Breast epithelium (tissue), 4 donors: ENCODE results near the gene HRC. TPM values are rescaled to one million over a fixed set of nuclear protein-coding genes. Genes with fewer than 3 reads are reported as not detected.
"Not testable (repeated sequence)": the region's sequence is repeated elsewhere in the genome, so short reads cannot be mapped to it uniquely, and the experiment has no call there.

ENCODE experiments used
- DNase-seq, 2 donors: peaks; one replicate each; pipeline ENCODE4 v3.0.0-alpha.2; 2019; ENCODE audit warnings: low spot score in 2 of 2
- H3K27ac ChIP-seq, 2 donors: fragments of 200-600 bp; sonication (generic) in 1 of 2; one replicate each; pipeline ENCODE4 v1.5.1; 2016 to 2019; ENCODE audit warnings: mild to moderate bottlenecking in 1 of 2
- H3K27me3 ChIP-seq, 2 donors: fragments of 200-600 bp; sonication (generic) in 1 of 2; one replicate each; pipeline versions ENCODE4 v1.5.1 to v1.6.0; 2017 to 2019; ENCODE audit warnings: control low read depth in 1 of 2, mild to moderate bottlenecking in 1 of 2
- H3K36me3 ChIP-seq: fragments of 200-600 bp; one replicate; pipeline ENCODE4 v1.5.1; 2019
- H3K4me1 ChIP-seq, 2 donors: fragments of 200-600 bp; sonication (generic); one replicate each; pipeline ENCODE4 v1.5.1; 2016 to 2019; ENCODE audit warnings: control low read depth in 1 of 2
- H3K4me3 ChIP-seq, 3 donors: fragments of 200-600 bp; sonication (generic); 1 replicate in 2 of 3; 2 replicates in 1 of 3; pipeline ENCODE4 v1.5.1; 2016 to 2019; ENCODE audit warnings: mild to moderate bottlenecking in 3 of 3, moderate library complexity in 2 of 3
- H3K9me3 ChIP-seq, 2 donors: fragments of 200-600 bp; sonication (generic) in 1 of 2; one replicate each; pipeline ENCODE4 v1.5.1; 2016 to 2019; ENCODE audit warnings: control low read depth in 1 of 2
- CTCF ChIP-seq, 3 donors: fragments of 450-650 bp; IDR thresholded peaks; one replicate each; pipeline ENCODE4 v1.5.1; 2016 to 2017; ENCODE audit warnings: antibody characterized with exemption in 3 of 3, mild to moderate bottlenecking in 3 of 3, moderate library complexity in 3 of 3
- POLR2A ChIP-seq: fragments of 450-650 bp; IDR thresholded peaks from one replicate; pipeline ENCODE4 v1.6.1; 2016; ENCODE audit warnings: antibody characterized with exemption, mild to moderate bottlenecking, moderate library complexity
- POLR2AphosphoS5 ChIP-seq, 3 donors: sonication (generic); formaldehyde crosslinking; IDR thresholded peaks; one replicate each; pipeline ENCODE4 v1.6.1; 2017; ENCODE audit warnings: antibody characterized with exemption in 3 of 3
- intact Hi-C: fragments of 100-400 bp; cut with DNase I; formaldehyde crosslinking; loops from one replicate; pipeline ENCODE4 v1.15.1; 2023; ENCODE audit warnings: low total_unique reads
- total RNA-seq, 3 donors: library from RNA; depleted of rRNA; stranded (reverse); fragments of >200 nt; gene quantifications; one replicate each; pipeline ENCODE4 v1.1.0, GENCODE V29; 2016

HRC gene
- total RNA-seq, 3 donors from 2014 or later, result 0.88 to 2.7 (median 1.3) TPM

DNA sequence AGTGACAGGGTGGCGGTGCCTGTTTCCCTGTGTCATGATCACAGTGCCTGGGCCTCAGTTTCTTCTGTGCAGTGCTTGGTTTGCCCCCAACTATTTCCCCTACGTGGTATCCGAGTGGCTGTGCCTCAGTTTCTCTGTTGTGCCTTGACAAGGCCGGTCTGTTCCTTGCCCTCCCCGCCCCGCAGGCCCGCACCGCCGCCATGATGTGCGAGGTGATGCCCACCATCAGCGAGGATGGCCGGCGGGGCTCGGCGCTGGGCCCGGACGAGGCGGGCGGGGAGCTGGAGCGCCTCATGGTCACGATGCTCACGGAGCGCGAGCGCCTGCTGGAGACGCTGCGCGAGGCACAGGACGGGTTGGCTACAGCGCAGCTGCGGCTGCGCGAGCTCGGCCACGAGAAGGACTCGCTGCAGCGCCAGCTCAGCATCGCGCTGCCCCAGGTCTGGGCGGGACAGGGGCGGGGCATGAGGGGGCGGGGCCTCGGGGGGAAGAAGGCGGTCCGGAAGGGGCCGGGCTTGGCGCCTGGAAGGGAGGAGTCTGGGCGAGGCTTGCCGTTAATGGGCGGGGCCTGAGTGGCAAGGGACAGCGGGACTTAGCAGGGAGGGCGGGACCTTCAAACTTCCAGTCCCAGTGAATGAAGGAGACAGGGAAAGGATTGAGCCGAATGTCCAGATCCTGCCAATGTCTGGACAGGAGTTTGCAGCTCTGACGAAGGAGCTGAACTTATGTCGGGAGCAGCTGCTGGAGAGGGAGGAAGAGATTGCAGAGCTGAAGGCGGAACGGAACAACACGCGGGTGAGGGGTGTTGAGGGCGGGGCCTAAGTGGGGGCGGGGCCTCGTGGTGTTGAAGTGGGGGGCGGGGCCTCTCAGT, 27.3 kb downstream of the HRC start:
- H3K36me3 ChIP-seq, result no peaks in the 10 kb centered on the region
- TF ChIP-seq CTCF (IDR thresholded peaks at IDR 0.05), result peak in 2 of 3 donors; percentile 26 to 46
- no peak for TF ChIP-seq POLR2AphosphoS5 (IDR thresholded peaks at IDR 0.05)
- H3K27ac ChIP-seq, result peak overlapping the region; percentile 63 to 69
- intact Hi-C loops, result no loop called here
- H3K4me3 ChIP-seq, result peak overlapping the region in 2 of 3 donors; percentile 41 to 61
- no peaks in the 10 kb centered on the region for H3K27me3 ChIP-seq
- H3K4me1 ChIP-seq, result peaks cover 0 to 4% of the 10 kb centered on the region in 2 donors
- peak; percentile 93 to 97 for DNase-seq
- H3K9me3 ChIP-seq, result no peaks in the 10 kb centered on the region

GRCh38 chr19:49127225-49127624, 28.0 kb downstream of the HRC start:
- DNase-seq, H3K4me1 ChIP-seq, H3K9me3 ChIP-seq, H3K36me3 ChIP-seq, H3K27me3 ChIP-seq, intact Hi-C loops: not testable (repeated sequence)
- Histone ChIP-seq H3K4me3 (peak overlapping the region in 1 of 3 donors; percentile 61), H3K27ac (peak overlapping the region in 1 of 2 donors; percentile 69)

DNA sequence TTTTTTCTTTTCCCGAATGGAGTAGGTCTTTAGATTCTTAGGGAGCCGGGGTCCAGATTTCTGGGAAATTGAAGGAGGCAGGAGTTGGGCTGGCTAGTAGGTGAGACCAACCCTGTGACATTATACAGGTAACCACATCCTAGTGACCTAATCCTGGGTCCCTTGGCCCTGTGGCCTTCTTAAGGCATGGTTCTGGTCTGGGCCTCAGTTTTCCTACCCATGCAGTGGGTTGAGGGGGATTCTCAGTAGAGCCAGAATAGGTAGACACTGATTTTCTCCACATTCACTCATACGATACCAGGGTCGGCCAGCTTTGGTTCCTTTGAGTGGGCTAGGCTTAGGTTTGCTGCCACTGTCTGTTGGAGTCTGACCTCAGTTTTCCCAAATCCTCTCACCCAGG, 28.6 kb downstream of the HRC start:
- no peak for DNase-seq
- Histone ChIP-seq H3K27ac (no peak overlapping the region), H3K36me3 (no peaks in the 10 kb centered on the region), H3K9me3 (no peaks in the 10 kb centered on the region), H3K27me3 (no peaks in the 10 kb centered on the region), H3K4me3 (no peak overlapping the region), H3K4me1 (peaks cover 0 to 4% of the 10 kb centered on the region in 2 donors)
- intact Hi-C loops, result no loop called here
- TF ChIP-seq POLR2A (no peak), CTCF (IDR thresholded peaks at IDR 0.05) (no peak), POLR2AphosphoS5 (IDR thresholded peaks at IDR 0.05) (no peak)

DNA sequence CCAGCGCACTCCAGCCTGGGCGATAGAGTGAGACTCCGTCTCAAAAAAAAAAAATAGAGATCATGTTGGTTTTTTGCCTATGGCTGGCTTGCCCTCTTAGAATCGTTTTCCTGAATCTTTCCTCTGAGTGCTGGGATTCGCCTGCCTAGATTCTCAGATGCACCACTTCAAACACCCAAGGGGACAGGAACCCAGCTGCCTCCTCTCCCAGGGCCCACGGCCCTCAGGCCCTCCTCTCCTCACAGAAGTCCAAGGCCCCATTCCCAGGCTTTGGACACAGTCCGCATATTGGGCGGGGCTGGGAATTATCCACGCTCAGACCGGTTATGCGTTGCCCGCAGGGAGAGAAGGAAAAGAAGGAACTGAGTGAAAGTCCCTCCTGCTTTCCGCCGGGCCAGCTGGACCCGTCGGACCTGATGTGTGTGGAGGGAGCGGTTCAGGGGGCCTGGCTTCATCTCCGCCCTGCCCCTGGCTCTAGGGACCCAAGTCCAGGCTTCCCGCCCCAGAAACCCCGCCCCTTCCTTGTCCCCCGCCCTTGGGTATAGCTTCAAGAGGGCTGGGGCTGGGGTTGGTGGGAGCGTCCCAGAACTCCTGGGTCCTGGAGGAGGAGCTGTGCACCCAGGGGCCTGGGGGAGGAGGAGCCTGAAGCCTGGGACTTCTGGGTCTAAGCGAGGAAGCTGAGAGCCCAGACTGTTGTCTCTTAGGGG, 30.0 kb downstream of the HRC start:
- H3K4me3 ChIP-seq, result no peak overlapping the region
- no peaks in the 10 kb centered on the region for H3K9me3 ChIP-seq
- TF ChIP-seq CTCF (IDR thresholded peaks at IDR 0.05), result no peak
- TF ChIP-seq POLR2AphosphoS5 (IDR thresholded peaks at IDR 0.05), result no peak
- TF ChIP-seq POLR2A, result no peak
- no peaks in the 10 kb centered on the region for H3K36me3 ChIP-seq
- H3K27ac ChIP-seq, result peak overlapping the region; percentile 49 to 52
- intact Hi-C loops, result no loop called here
- peaks cover 0 to 6% of the 10 kb centered on the region in 2 donors for H3K4me1 ChIP-seq
- no peaks in the 10 kb centered on the region for H3K27me3 ChIP-seq
- DNase-seq, result no peak

DNA sequence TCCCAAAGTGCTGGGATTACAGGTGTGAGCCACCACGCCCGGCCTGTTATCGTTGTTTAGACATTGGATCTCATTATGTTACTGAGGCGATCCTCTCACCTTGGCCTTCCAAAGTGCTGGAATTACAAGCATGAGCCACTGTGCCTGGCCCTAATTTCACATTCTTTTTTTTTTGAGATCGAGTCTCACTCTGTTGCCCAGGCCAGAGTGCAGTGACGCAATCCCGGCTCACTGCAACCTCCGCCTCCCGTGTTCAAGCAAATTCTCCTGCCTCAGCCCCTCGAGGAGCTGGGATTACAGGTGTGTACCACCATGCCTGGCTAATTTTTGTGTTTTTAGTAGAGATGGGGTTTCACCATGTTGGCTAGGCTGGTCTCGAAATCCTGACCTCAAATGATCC, 31.9 kb downstream of the HRC start:
- H3K27ac ChIP-seq, DNase-seq, intact Hi-C loops, H3K4me3 ChIP-seq, H3K27me3 ChIP-seq, H3K4me1 ChIP-seq, H3K9me3 ChIP-seq, H3K36me3 ChIP-seq: not testable (repeated sequence)

GRCh38 chr19:49121841-49122240, 33.4 kb downstream of the HRC start:
- H3K27ac ChIP-seq, intact Hi-C loops, DNase-seq, H3K9me3 ChIP-seq, H3K27me3 ChIP-seq, H3K36me3 ChIP-seq, H3K4me3 ChIP-seq: not testable (repeated sequence)
- H3K4me1 ChIP-seq, result peaks cover 0 to 12% of the 10 kb centered on the region in 2 donors
